C4-2B (cell line): Measurements from ENCODE around the gene TMEM14A.

Source experiments
- H3K27ac ChIP-seq: fragments of 450-650 bp; 2 replicates; pipeline ENCODE4 v1.5.1; 2017
- CTCF ChIP-seq: fragments of 450-650 bp; conservative IDR thresholded peaks from 2 replicates; pipeline ENCODE4 v1.5.1; 2017; ENCODE audit warnings: mild to moderate bottlenecking
- ZFX ChIP-seq: fragments of 450-650 bp; IDR thresholded peaks from 2 replicates; pipeline ENCODE4 v1.6.1; 2017

TMEM14A gene

GRCh38 chr6:52726193-52726542, 55.3 kb downstream of the TMEM14A start:
- TF ChIP-seq CTCF (no peak), ZFX (no peak)
- H3K27ac ChIP-seq: peak overlapping the region; percentile 77; the same call in 1 of the 2 replicates

GRCh38 chr6:52726741-52727535, 56.0 kb downstream of the TMEM14A start:
- H3K27ac ChIP-seq: peak overlapping the region; percentile 77
- no peak for TF ChIP-seq ZFX
- TF ChIP-seq CTCF: no peak

GRCh38 chr6:52727908-52728307, 57.0 kb downstream of the TMEM14A start:
- no peak for TF ChIP-seq ZFX
- no peak for TF ChIP-seq CTCF
- H3K27ac ChIP-seq: peak overlapping the region; percentile 14; the same call in 1 of the 2 replicates

GRCh38 chr6:52728394-52728793, 57.5 kb downstream of the TMEM14A start:
- no peak overlapping the region; the same call in 1 of the 2 replicates for H3K27ac ChIP-seq
- TF ChIP-seq CTCF: no peak
- TF ChIP-seq ZFX: no peak

- no peak for TF ChIP-seq CTCF
- no peak overlapping the region for H3K27ac ChIP-seq
Measured at GRCh38 chr6:52729576-52729975, 58.7 kb downstream of the TMEM14A start.

GRCh38 chr6:52731719-52732118, 60.8 kb downstream of the TMEM14A start:
- H3K27ac ChIP-seq: no peak overlapping the region
- TF ChIP-seq CTCF: no peak
- TF ChIP-seq ZFX: no peak

GRCh38 chr6:52733172-52733571, 62.3 kb downstream of the TMEM14A start:
- H3K27ac ChIP-seq: 0 out of 2 replicates have a peak overlapping the region, but pooled peaks have one; percentile 18
- no peak for TF ChIP-seq CTCF
- no peak for TF ChIP-seq ZFX
